Heart left ventricle (tissue), 16 donors: ENCODE results near the gene NTRK2. TPM values are rescaled to one million over a fixed set of nuclear protein-coding genes. Genes with fewer than 3 reads are reported as not detected.

Source experiments
- ATAC-seq, 4 donors: fragments of 200-7000 bp; cut with Tn5 transposase; one replicate each; pipeline ENCODE4 v1.9.1; 2020 to 2022; ENCODE audit warnings: moderate library complexity in 4 of 4, mild to moderate bottlenecking in 3 of 4, moderate number of reproducible peaks in 1 of 4
- DNase-seq, 5 donors: peaks; one replicate each; pipeline ENCODE4 v3.0.0-alpha.2; 2020
- H3K27ac ChIP-seq, 12 donors: fragments of 200-600 bp; sonication (generic) in 4 of 12; one replicate each; pipeline versions ENCODE4 v1.5.0 to v1.8.0; 2016 to 2022; ENCODE audit warnings: mild to moderate bottlenecking in 2 of 12
- H3K27me3 ChIP-seq, 9 donors: fragments of 200-600 bp; sonication (generic) in 2 of 9; one replicate each; pipeline versions ENCODE4 v1.5.1 to v1.8.0; 2016 to 2022; ENCODE audit warnings: mild to moderate bottlenecking in 3 of 9
- H3K36me3 ChIP-seq, 9 donors: fragments of 200-600 bp; sonication (generic) in 2 of 9; one replicate each; pipeline versions ENCODE4 v1.5.0 to v1.8.0; 2018 to 2022; ENCODE audit warnings: mild to moderate bottlenecking in 2 of 9
- H3K4me1 ChIP-seq, 12 donors: fragments of 200-600 bp; sonication (generic) in 4 of 12; one replicate each; pipeline versions ENCODE4 v1.5.0 to v1.8.0; 2016 to 2022; ENCODE audit warnings: mild to moderate bottlenecking in 3 of 12
- H3K4me3 ChIP-seq, 12 donors: fragments of 200-600 bp; sonication (generic) in 4 of 12; one replicate each; pipeline versions ENCODE4 v1.5.0 to v1.8.0; 2017 to 2022; ENCODE audit warnings: mild to moderate bottlenecking in 9 of 12, moderate library complexity in 4 of 12
- H3K9me3 ChIP-seq, 12 donors: fragments of 200-600 bp; sonication (generic) in 4 of 12; one replicate each; pipeline versions ENCODE4 v1.5.0 to v1.8.0; 2016 to 2022; ENCODE audit warnings: mild to moderate bottlenecking in 1 of 12
- POLR2A ChIP-seq, 2 donors: fragments of 450-650 bp; IDR thresholded peaks; one replicate each; pipeline ENCODE4 v1.6.1; 2017; ENCODE audit warnings: antibody characterized with exemption in 2 of 2, mild to moderate bottlenecking in 2 of 2, moderate library complexity in 2 of 2
- WGBS, 4 donors: extraction: QIAGEN DNeasy Blood & Tissue Kit in 2 of 4; methylation state at CpG; one replicate each; pipeline versions ENCODE4 v1.1.5 to v1.1.7; 2013 to 2018; 5-methylcytosine and 5-hydroxymethylcytosine counted together
- intact Hi-C, 10 donors: fragments of 100-400 bp; cut with DNase I; formaldehyde crosslinking; loops; one replicate each; pipeline versions ENCODE4 v1.11.1 to v1.14.2; 2022
- polyA plus RNA-seq, 2 donors: library from polyadenylated mRNA; stranded (reverse); fragments of 200-250 nt; gene quantifications; one replicate each; pipeline ENCODE4 v1.2.3, GENCODE V29; 2013
- total RNA-seq, 9 donors: library from RNA; depleted of rRNA in 2 of 9; stranded (reverse); fragments of >200 nt in 2 of 9; fragmentation: NEBNext Ultra II Directional in 3 of 9; extraction: Animal tissue kit (Norgen Biotek cat#: 25700) in 3 of 9; gene quantifications; one replicate each; pipeline versions ENCODE4 v1.1.0 to v1.2.4, GENCODE V29; 2016 to 2023
- TF ChIP-seq, protein P1 (sequence below), 12 donors: fragments of 200-600 bp; sonication (generic) in 4 of 12; IDR thresholded peaks; one replicate each; pipeline versions ENCODE4 v1.5.0 to v1.8.0; 2018 to 2022; ENCODE audit warnings: antibody characterized with exemption in 12 of 12, mild to moderate bottlenecking in 5 of 12
- donor health status: ischemic (EF 13 %, LVEDD 7.1; RV severe dilation, severe dysfunction).
- donor health status: healthy with polysubstance abuse.
- donor health status: DM: no; HTN: yes; CAD: no.
- donor health status: DM: no; HTN: no; CAD: no.
- donor health status: ischemic (EF 25% LVEDD 6.9; RV normal size, moderate dysfunction).
- donor health status: ischemic (EF 25% LVEDD 5.7; RV mildly dilated, moderate dysfunction).
- donor health status: healthy.
- donor health status: DM: yes; HTN: yes; CAD: no.
- donor health status: ischemic (EF 35%, LVEDD 5.7; RV mildly dilated, moderate dysfunction).
- donor health status: nonischemic (EF 11% LVEDD 7.7; RV severe dilation, severe dysfunction).
- donor health status: DM: yes; HTN: yes; CAD: no.
- donor health status: PGD.
- donor health status: ischemic (EF 29% LVEDD 5.4; RV normal size, mild dysfunction).
- donor health status: nonischemic (EF 23%, LVEDD 6.1; RV moderate dilation, normal function).

Gene NTRK2
- total and polyA plus RNA-seq, 11 donors: 0.86 to 16.0 (median 2.4) TPM

DNA sequence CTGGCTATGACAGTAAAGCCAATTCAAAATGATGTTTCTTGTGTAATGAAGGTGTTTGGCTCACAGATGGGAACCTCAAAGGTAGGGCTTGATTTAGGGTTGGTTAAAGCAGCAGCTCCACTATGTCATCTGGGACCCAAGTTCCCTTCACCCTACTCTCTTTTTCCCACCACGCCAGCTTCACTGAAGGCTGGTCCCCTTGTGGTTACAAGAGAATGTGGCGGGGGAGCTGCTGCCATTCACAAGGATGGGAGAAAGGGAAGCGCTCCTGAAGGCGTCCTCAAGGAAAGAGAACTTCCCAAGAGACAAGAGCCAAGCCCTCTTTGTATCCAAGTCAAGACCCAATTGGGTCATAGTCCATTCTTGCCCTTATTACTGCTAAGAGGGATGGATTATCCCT lies 72.7 kb downstream of the NTRK2 start:
- H3K4me3 ChIP-seq: no peak overlapping the region
- intact Hi-C loops: no loop called here
- H3K27me3 ChIP-seq: peaks cover 0 to 2% (median 0%) of the 10 kb centered on the region in 9 donors
- H3K36me3 ChIP-seq: no peaks in the 10 kb centered on the region
- no peak overlapping the region for H3K27ac ChIP-seq
- ATAC-seq (no peak), DNase-seq (no peak)
- 85 to 93% (median 87%) methylated on average over 4 of the region's 4 CpGs for WGBS, 4 donors
- H3K9me3 ChIP-seq: no peaks in the 10 kb centered on the region
- H3K4me1 ChIP-seq: no peaks in the 10 kb centered on the region
- TF ChIP-seq, protein P1, sequence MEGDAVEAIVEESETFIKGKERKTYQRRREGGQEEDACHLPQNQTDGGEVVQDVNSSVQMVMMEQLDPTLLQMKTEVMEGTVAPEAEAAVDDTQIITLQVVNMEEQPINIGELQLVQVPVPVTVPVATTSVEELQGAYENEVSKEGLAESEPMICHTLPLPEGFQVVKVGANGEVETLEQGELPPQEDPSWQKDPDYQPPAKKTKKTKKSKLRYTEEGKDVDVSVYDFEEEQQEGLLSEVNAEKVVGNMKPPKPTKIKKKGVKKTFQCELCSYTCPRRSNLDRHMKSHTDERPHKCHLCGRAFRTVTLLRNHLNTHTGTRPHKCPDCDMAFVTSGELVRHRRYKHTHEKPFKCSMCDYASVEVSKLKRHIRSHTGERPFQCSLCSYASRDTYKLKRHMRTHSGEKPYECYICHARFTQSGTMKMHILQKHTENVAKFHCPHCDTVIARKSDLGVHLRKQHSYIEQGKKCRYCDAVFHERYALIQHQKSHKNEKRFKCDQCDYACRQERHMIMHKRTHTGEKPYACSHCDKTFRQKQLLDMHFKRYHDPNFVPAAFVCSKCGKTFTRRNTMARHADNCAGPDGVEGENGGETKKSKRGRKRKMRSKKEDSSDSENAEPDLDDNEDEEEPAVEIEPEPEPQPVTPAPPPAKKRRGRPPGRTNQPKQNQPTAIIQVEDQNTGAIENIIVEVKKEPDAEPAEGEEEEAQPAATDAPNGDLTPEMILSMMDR (IDR thresholded peaks at IDR 0.05): no peak
- no peak for TF ChIP-seq POLR2A (IDR thresholded peaks at IDR 0.05)

- H3K9me3 ChIP-seq: no peaks in the 10 kb centered on the region
- ATAC-seq: no peak
- 94 to 97% (median 96%) methylated on average over 7 of the region's 7 CpGs for WGBS, 4 donors
- no peak overlapping the region for H3K27ac ChIP-seq
- intact Hi-C loops: no loop called here
- no peak overlapping the region for H3K4me3 ChIP-seq
- no peak for DNase-seq
- H3K4me1 ChIP-seq: no peaks in the 10 kb centered on the region
- no peaks in the 10 kb centered on the region for H3K36me3 ChIP-seq
- peaks cover 0 to 2% (median 0%) of the 10 kb centered on the region in 9 donors for H3K27me3 ChIP-seq
- TF ChIP-seq, protein P1 (IDR thresholded peaks at IDR 0.05): no peak
- no peak for TF ChIP-seq POLR2A (IDR thresholded peaks at IDR 0.05)
Observed at GRCh38 chr9:84744195-84744594, 74.7 kb downstream of the NTRK2 start.

DNA sequence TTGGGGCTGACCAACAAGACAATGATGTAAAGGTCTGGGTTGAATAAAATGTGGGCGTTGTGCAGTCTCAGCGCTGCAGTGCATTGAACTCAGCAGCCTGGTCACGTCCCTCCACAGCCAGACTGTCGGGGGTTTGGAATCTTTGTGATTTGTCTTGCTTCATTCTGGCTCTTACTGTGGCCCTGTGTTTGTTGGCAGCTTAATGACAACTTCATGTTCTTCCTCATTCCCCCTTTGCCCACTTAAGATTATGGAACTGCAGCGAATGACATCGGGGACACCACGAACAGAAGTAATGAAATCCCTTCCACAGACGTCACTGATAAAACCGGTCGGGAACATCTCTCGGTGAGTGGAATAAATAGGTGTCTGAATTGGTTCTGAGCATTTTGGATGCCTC lies 75.2 kb downstream of the NTRK2 start:
- Histone ChIP-seq H3K27me3 (peaks cover 0 to 2% (median 0%) of the 10 kb centered on the region in 9 donors), H3K4me1 (no peaks in the 10 kb centered on the region), H3K36me3 (no peaks in the 10 kb centered on the region), H3K4me3 (no peak overlapping the region), H3K9me3 (no peaks in the 10 kb centered on the region), H3K27ac (no peak overlapping the region)
- 57 to 67% (median 62%) methylated on average over 11 of the region's 11 CpGs for WGBS, 4 donors
- intact Hi-C loops: no loop called here
- DNase-seq (no peak), ATAC-seq (peak; percentile 16 to 55 (median 50))
- TF ChIP-seq POLR2A (IDR thresholded peaks at IDR 0.05): no peak
- TF ChIP-seq, protein P1 (IDR thresholded peaks at IDR 0.05): no peak

DNA sequence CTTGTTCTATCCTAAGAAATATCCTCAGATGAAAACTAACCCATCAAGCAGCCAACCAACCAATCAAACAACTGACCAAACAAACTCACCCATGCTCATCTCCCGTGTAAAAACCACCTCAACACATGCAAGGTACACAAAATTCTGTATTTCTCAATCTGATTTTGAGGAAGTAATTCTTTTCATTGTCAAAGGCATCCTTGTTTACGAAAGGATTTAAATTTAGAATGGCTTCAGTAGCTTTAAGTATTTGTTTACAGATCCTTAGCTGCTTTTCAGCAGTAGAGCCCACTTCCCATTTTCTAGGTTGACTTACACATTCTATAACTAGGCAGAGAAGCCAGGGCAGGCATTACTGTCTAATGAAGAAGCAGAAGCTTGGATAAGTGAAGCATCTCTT lies 78.6 kb downstream of the NTRK2 start:
- intact Hi-C loops: no loop called here
- ATAC-seq: no peak
- Histone ChIP-seq H3K27ac (no peak overlapping the region), H3K27me3 (peaks cover 0 to 2% (median 0%) of the 10 kb centered on the region in 9 donors), H3K36me3 (no peaks in the 10 kb centered on the region), H3K9me3 (no peaks in the 10 kb centered on the region), H3K4me1 (peaks cover 0 to 11% (median 0%) of the 10 kb centered on the region in 12 donors), H3K4me3 (no peak overlapping the region)
- WGBS, 4 donors: 75 to 85% (median 78%) methylated on average over 2 of the region's 2 CpGs
- no peak for DNase-seq
- no peak for TF ChIP-seq POLR2A (IDR thresholded peaks at IDR 0.05)
- TF ChIP-seq, protein P1 (IDR thresholded peaks at IDR 0.05): no peak
